HG02938 (cell line): ENCODE results near the gene VEPH1.
"Not testable (repeated sequence)": the region's sequence is repeated elsewhere in the genome, so short reads cannot be mapped to it uniquely, and the experiment has no call there.

Experiments used
- ATAC-seq: cut with Tn5 transposase; IDR thresholded peaks from one replicate; pipeline ENCODE4 v1.9.1; 2021; ENCODE audit warnings: mild to moderate bottlenecking, moderate library complexity; ENCODE audit not compliant: unreplicated experiment

VEPH1 gene

DNA sequence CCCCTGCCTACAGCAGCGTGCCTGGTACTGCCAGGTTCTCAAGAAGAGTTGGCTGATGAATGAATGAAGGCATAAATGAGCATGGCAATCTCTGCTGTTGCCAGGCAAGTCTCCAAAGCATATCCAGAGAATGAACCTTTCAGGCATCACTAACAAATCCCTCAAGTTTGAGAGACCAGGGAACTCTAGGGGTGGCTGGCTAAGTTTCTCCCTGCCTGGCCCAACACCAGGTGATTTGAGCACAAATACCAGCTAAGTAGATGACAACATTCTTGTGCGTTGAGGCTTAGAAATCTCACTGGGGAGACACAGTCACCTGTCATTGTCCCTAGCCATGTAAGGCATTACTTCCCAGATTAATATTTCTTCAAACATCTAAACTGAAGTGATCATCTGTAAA, 147.9 kb downstream of the VEPH1 start:
- no peak for ATAC-seq

DNA sequence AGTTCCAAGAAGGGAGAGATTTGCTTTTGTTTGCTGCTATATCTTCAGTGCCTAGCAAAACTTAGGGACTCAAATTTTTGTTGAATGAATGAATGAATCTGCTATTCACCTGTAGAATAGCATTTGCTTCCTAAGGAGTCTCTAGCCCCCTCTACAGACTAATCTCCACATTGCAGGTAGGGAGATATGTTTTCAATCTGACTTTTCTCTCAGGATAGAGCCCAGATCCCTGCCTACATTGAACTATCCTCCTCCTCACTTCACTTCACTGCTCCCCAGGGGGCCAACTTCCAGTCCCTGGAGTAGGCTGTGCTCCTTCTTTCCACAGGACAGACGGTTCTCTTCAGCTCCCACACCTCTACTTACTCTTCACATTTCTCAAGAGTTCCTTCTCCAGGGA, 148.5 kb downstream of the VEPH1 start:
- ATAC-seq: peak; percentile 58

DNA sequence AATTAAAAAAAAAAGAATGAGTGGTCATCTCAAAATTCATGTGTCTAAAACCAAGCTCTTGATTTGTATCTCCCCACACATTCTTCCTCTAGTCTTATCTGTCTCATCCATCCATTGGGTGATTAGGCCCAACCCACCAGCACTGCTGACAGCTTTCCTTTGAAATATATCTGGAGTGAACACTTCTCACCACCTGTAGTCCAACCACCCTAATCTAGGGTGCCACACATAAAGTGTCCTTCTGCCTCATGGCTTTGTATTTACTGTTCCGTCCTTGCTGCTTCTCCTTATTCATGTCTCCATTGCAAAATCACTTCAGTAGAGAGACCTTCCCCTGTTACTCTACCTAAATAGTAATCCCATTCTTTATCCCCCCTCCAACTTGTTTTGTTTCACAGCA, 149.0 kb downstream of the VEPH1 start:
- no peak for ATAC-seq

DNA sequence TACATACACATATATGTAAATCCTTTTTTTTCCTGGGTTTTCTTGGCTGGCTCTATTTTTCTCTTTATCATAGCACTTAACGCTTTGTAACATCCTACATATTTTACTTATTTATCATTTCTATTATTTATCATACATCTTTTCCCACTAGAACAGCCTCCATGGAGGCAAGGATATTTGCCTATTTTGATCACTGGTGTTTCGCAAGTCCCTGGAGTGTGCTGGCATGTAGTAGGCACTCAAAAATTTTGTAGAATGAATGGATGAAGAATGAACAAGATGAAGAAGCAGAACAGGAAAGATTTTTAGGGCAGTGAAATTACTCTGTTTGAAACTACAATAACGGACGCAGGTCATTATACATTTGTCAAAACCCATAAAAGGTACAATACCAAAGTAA, 149.6 kb downstream of the VEPH1 start:
- ATAC-seq: no peak

DNA sequence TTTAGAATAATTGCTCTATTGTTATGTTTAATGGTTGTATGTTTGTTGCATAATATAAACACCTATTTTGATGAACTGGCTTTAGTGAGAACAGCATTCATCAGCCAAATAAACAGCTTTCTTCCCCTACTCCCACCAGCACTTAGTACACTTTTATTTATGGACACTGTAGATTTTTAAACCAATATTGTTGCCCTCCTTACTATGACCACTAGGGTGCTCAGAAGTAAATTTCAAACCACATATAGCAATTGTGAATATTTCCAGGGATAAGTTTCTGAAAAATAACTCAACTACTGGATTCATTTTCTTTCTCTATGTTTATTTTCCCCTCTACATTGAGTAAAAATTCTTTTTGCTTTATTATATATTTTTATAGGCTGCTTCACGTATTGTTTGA, 151.2 kb downstream of the VEPH1 start:
- no peak for ATAC-seq

DNA sequence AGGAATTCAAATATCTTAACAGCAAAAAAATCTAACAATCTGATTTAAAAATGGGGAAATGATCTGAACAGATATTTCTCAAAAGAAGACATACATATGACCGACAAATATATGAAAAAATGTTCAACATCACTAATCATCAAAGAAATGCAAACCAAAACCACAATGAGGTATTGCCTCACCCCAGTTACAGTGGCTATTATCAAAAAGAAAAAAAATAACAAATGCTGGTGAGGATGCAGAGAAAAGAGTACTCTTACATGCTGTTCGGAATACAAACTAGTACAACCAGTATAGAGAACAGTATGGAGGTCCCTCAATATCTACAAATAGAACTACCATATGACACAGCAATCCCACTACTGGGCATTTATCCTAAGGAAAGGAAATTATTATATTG, 152.6 kb downstream of the VEPH1 start:
- not testable (repeated sequence) for ATAC-seq

DNA sequence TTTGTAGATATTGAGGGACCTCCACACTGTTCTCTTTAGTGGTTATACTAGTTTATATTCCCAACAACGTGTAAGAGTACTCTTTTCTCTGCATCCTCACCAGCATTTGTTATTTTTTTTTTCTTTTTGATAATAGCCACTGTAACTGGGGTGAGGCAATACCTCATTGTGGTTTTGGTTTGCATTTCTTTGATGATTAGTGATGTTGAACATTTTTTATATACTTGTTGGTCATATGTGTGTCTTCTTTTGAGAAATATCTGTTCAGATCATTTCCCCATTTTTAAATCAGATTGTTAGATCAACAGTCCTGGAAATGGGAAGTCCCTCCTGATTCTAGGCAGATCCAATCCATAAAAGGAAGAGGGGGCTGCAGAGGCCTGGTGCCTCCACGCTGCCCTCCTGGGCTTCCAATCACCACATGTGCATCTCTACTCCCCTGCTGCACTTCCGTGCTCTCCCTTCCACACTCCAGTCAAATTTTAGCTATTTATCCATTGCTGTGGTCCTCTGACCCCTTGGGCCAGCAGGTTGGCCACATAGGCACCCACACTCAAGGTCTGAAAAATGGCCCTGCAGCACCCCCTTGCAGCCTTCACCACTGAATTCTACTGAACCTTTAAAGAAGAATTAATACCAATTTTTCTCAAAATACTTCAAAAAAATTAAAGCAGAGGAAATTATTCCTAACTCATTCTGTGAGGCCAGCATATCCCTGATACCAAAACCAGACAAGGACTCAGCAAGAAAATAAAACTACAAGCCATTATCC, 154.7 kb downstream of the VEPH1 start:
- not testable (repeated sequence) for ATAC-seq

DNA sequence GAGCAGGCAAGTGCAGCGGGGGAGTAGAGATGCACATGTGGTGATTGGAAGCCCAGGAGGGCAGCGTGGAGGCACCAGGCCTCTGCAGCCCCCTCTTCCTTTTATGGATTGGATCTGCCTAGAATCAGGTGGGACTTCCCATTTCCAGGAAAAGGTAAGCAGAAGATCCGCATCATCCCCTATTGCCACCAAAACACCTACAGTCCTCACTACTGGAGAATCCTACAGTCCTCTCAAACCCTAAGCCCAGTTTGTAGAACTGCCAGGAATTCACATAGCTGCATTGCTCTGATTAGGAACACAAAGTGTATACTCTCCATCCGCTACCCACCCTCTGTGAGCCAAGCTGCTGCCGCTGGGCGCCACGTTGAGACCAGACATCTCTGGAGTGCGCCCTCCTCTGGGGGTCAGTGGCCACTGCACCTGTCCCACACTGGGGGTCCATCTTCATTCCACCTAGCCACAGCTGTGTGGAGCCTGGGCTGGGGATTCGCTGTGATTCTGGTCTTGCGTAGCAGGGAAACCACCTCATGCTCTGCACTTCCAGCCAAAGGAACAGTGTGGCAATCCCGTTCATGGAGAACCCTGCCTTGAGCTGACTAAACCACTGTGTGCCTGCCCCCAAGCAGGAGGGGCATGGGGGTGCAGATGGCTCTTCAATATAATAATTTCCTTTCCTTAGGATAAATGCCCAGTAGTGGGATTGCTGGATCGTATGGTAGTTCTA, 155.5 kb downstream of the VEPH1 start:
- ATAC-seq: no peak

DNA sequence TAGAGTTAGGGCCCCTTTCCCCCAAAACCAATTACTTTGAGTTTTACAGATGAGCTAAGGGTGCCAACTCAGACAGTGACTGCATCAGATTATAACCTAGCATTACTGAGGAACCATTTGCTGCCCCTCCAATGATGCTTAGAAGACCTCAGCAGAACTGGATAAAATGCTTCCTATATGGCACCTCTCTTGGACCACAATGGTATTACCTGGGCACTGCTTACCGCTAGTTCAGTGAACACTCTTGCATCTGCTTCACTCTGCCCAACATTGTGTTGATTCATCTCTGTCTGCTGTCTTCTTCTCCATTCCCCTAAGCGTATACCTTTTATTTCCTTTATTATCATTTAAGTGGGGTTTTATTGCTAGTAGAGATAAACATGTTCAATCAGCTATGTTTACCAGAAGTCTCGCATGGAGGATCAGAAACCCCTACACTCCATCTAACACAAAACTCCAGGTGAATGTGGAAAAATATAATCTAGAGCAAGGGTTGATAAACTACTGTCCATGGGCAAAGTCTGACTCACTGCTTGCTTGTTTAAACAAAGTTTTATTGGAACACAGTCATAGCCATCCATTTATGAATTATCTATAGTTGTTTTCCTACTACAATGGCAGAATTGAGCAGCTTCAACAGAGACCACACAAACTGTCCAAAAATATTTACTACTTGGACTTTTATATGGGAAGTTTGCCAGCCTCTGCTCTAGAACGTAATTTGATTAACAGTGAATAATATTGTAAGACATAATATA, 166.8 kb downstream of the VEPH1 start:
- ATAC-seq: no peak

DNA sequence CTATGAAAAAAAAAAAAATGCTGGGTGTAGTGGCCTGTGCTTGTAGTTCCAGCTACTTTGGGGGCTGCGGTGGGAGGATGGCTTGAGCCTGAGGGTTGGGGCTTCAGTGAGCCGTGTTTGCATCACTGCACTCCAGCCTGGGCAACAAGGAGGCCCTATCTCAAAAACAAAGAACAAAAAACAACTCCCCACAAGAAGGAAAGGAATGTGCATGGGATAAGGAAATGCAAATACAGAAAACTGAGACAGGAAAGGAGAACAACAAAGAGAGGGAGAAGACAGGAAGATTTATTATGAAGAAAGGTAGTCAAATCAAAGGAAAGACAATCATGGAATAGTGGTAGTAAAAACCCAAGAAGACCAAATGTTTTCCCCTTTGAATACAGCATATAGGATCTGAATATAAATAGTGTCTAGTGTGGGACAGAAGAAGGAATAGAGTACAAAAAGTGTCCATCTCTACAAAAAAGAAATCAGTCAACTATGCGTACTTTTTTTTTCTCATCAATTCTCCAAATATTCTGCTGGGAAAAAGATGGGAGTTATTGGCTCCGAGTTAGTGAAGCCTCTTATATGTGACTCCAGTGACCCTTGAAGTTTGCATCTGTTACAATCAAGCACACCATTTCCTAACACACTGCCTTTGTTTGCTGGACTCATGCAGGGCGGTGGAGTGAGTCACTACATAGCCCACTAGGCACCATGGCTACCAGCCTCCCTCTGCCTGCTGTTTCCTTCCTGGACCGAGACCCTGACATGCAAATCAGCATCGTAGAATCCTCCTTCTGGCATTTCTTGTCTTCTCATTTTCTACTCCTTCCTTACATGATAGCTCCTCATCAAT, 167.8 kb downstream of the VEPH1 start:
- ATAC-seq: no peak

DNA sequence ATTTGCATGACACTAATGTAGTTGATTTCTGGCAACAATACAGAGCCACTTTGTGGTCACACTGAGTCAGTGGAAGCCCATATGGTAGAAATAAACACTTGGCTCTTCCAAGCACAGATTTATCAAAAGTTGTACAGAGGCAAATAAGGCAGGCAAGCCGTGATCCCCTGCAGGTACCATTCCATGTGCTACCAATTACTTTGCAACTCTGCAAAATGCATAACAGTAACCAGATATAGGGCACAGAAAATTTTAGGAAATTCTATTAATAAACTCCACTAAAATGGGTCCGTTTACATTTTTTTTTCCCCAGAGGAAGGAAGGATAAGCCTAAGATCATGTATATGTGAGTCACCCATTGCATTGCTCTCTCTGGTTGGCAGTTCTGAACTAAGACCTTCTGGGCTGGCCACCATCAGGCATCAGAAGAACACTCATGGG, 169.6 kb downstream of the VEPH1 start:
- ATAC-seq: no peak

DNA sequence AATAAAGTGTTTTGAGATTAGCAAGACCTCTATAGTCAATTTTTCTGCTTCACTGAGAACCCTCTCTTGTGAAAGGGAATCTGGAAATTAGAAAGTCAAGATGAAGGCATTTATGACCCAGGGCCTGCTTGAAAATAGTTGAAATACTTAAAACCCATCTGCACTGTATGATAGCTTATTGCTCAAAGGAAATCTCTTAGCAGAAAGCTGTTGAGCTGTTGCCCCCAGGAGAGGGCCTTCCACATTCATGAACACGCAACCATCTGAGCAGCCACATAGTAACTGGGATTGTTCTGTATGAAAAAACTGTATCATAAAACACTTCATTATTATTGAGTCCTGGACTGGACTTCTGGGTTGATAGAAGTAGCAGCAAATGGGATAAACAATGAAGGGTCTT, 173.0 kb downstream of the VEPH1 start:
- ATAC-seq: no peak

DNA sequence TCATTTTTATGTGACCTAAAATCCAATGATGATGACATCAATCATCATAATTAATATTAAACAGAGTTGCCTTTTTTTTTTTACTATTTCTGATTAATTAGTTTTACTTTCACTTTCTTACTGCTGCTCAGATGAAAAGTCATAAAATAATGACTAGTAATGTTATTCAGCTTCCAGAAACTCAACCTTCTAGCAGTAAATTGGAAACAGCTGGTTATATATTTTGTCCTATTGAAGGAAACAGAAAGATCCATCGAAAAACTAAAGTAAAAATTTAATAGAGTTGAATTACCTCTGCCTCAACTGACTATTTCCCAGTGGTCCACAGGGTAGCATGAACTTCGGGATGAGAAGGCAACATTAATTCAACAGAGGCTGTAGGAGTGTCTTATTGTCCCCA, 173.7 kb downstream of the VEPH1 start:
- ATAC-seq: no peak

DNA sequence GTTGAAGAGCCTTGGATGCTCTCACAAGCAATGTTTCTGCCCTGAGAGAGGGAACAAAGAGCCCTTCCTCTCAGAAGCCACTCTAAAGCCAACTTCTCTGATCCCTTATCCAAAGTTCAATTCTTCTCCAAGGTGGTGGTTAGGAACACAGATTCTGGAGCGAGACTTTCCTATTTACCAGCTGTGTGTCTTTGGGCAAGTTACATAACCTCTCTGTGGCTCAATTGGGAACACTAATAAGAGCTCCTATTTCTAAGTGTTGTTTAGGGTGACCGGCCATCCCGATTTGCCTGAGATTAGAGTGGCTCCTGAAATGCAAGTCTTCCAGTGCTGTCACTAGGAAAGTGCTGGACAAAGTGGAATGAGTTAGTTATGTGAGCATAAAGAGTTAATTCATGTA, 175.4 kb downstream of the VEPH1 start:
- no peak for ATAC-seq

DNA sequence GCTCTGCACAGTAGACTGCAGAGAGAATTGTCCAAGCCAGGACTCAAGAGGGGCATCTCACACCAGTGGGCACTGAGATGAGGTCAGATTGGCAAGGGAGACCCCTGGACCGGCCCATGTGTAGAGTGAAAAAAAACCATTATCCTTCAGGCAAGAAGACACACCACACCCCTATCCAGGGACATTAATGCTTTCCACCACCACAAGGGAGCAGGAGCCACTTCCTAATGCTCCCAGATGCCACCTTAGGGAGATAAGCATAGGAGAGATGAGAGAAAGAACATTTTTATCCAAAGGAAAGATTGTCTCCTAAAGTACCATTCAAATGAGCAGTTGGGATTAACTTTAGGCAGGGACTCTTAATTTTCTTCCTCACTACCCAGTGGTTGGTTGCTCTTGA, 176.2 kb downstream of the VEPH1 start:
- no peak for ATAC-seq

DNA sequence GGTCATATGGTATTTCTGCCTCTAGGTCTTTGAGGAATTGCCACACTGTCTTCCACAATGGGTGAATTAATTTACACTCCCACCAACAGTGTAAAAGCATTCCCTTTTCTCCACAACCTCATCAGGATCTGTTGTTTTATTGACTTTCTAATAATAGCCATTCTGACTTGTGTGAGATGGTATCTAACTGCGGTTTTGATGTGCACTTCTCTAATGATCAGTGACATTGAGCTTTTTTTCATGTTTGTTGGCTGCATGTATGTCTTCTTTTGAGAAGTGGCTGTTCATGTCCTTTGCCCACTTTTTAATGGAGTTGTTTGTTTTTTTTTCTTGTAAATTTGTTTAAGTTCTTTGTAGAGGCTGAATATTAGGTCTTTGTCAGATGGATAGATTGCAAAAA, 178.3 kb downstream of the VEPH1 start:
- not testable (repeated sequence) for ATAC-seq

DNA sequence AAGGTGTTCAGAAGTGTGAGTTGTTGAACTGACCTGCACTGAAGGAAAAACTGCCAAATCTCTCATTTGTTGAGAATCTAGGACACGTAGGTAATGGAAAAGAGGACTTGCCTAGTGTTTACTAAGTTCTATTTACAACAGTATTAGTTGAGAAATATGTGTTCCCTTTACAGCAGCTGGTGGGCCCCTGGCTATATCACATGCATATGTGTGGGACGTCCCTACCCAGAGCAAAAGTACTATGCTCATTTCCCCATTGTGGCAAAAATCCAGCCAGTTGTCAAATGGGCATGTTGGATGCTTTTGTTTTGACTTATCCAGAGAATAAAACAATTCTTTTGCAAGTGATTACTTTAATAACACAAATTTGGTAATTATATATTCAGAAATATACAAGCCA, 179.9 kb downstream of the VEPH1 start:
- ATAC-seq: no peak

DNA sequence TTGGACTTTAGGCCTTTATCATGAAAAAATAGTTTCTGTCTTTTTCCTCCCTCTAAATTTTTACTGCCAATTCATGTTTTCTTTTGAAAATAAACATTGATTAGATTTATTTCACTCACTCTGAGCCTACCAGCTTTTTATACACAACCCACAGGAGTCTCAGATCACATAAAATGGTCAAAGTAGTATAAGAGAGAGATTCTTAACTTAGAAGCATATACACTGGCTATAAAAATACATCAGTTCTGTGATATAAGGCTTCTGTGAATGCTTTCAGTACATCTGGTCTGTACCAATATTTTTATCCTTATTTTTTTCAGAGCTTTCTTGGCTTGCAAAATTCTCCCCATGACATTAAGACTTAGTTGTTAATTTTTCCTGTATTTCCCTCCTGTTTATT, 183.5 kb downstream of the VEPH1 start:
- no peak for ATAC-seq

DNA sequence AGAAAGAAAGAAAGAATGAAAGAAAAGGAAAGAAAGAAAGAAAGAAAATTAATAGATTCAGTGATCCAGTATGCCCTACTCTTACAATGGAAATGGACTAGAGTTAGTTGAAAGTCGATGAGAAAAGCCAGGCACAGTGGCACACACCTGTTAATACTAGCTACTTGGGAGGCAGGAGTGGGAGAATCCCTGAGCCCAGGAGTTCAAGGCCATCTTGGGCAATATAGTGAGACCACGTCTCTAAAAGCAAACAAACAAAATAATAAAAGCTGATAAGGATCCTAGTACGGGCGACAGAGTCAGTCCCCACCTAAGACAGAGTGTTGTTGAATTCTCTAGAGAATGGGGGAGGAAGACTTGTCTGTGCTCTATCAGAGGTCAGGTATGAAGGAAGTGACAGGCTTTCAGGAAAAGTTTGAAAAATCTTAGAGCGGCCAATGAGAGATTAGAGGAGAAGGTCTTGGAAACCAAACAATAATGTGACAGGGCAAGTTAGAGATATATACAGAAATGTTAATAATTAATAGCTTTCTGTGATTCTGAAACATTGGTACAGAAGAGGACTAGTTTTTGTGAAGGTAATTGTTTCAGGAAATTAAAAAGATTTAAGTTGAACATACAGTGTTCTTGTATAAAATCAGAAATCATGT, 184.5 kb downstream of the VEPH1 start:
- ATAC-seq: no peak

DNA sequence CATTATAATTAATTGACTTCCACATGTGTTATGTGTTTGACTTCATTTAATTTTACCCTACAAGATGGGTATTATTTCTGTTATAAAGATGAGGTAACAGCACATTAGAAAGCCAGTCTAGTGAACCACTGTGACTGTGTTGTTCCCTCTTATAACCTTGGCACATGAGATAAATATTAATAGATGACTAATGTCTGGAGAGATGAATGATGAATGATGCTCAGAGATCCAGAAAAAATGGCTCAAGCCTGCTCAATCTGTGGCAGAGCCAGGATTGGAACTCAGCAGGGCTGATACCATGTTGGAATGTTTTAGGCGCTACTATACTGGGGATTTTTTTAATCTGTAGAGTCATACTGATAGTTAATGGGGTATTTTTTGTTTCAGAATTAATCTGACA, 185.3 kb downstream of the VEPH1 start:
- ATAC-seq: no peak
